C4-2B (cell line): ENCODE data around the gene CSRP1.

Experiments
- H3K27ac ChIP-seq: fragments of 450-650 bp; 2 replicates; pipeline ENCODE4 v1.5.1; 2017
- CTCF ChIP-seq: fragments of 450-650 bp; conservative IDR thresholded peaks from 2 replicates; pipeline ENCODE4 v1.5.1; 2017; ENCODE audit warnings: mild to moderate bottlenecking
- ZFX ChIP-seq: fragments of 450-650 bp; IDR thresholded peaks from 2 replicates; pipeline ENCODE4 v1.6.1; 2017

The CSRP1 gene

DNA sequence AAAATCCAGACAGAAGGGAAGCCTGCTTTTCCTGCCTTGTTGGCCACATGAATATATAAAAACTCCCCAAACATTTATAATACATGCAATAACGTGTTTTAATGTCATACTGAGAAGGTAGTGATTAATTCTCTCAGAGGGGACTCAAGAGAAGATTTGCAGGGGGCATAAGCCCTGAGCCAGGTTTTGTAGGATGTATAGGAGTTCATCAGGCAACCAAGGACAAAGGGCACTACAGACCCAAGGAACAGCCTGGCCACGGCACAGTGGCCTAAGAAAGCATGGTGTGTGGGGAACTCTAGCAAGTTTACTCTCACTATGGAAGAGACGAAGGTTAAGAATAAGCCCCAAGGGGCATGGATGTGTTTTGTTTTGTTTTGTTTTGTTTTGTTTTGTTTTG is 70.0 kb downstream of the CSRP1 start:
- H3K27ac ChIP-seq: no peak overlapping the region
- TF ChIP-seq CTCF: no peak
- TF ChIP-seq ZFX: no peak

DNA sequence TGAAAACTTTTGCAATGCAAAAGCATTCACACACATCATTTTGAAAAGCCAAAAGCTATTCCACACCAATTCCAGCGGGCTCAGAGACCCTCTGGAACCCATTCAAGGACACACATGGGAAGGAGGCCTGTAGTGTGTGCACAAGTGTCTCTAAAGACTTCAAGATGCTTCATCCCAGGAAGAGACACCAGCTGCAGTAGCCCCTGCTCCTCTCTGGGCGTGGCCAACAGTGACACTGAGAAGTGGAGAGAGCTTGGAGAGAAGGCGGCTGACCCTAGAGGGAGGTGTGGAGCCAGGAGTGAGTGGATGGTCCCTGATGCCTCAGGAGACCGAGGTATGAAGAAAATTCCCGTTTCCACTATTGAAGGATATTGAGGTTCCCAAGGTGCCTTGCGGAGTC is 70.5 kb downstream of the CSRP1 start:
- TF ChIP-seq ZFX (no peak), CTCF (no peak)
- no peak overlapping the region for H3K27ac ChIP-seq

DNA sequence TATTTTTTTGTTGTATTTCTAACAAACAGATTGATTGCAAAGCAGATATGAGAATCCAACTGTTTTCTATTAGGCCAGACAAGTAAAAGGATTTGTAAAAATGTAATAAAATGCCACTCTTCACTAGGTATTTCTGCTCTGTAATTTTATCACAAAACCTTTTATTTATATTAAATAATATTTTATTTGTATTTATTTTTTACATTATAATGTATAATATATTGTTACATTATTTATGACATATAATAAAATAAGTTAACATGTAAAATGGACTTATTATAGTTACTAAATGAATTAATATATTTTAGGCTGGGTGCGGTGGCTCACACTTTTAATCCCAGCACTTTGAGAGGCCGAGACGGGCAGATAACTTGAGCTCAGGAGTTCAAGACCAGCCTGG is 72.7 kb downstream of the CSRP1 start:
- H3K27ac ChIP-seq: no peak overlapping the region
- TF ChIP-seq ZFX (no peak), CTCF (no peak)

DNA sequence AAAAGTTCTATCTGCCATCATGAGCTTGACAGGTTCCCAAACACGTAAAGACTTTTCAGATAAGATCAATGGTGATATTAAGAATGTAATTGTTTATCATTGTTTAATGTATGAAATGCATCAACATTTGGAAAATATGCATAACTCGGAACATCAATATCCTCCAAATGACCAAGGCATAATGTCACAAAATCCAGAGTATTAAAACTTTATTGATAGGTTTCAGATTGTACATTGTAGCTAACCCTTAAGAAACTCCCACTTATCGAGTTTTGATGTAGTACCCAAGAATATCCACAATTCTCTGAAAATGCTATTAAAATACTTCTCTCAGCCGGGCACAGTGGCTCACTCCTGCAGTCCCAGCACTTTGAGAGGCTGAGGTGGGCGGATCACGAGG is 73.3 kb downstream of the CSRP1 start:
- TF ChIP-seq ZFX (no peak), CTCF (no peak)
- H3K27ac ChIP-seq: no peak overlapping the region
